ENCODE measurements around the gene FAM170B. TPM values are rescaled to one million over a fixed set of nuclear protein-coding genes. Genes with fewer than 3 reads are reported as not detected.

The FAM170B gene
- total and polyA plus RNA-seq, 12 donors = not detected

DNA sequence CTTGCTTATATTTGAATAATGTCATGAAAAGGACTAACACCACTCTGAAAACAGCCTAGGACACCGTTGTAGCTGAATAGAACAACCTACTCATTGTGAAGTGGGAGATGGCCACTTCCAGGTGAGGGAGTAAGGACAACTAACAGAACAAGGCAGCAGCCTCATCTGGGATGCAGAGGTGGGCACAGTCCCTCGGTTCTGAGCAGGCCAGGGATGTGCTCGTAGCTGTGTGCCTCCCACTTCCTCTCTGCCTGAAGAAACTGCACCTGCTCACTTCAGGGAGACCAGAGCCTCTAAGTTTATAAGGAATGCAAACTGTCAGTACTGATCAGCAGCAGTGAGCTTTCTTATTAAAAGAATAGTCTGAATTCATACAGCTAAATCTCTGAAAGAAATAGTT, 21.0 kb downstream of the FAM170B start:
- Histone ChIP-seq H3K4me3 (peak overlapping the region in 3 of 10 donors; percentile 55 to 75 (median 73)), H3K9me3 (no peaks in the 10 kb centered on the region), H3K36me3 (peaks cover 0 to 2% (median 0%) of the 10 kb centered on the region in 9 donors), H3K27ac (peak overlapping the region in 5 of 10 donors; percentile 31 to 87 (median 84)), H3K27me3 (peaks cover 0 to 12% (median 0%) of the 10 kb centered on the region in 7 donors), H3K4me1 (peaks cover 5 to 75% (median 65%) of the 10 kb centered on the region in 9 donors)
- TF ChIP-seq, protein P1, sequence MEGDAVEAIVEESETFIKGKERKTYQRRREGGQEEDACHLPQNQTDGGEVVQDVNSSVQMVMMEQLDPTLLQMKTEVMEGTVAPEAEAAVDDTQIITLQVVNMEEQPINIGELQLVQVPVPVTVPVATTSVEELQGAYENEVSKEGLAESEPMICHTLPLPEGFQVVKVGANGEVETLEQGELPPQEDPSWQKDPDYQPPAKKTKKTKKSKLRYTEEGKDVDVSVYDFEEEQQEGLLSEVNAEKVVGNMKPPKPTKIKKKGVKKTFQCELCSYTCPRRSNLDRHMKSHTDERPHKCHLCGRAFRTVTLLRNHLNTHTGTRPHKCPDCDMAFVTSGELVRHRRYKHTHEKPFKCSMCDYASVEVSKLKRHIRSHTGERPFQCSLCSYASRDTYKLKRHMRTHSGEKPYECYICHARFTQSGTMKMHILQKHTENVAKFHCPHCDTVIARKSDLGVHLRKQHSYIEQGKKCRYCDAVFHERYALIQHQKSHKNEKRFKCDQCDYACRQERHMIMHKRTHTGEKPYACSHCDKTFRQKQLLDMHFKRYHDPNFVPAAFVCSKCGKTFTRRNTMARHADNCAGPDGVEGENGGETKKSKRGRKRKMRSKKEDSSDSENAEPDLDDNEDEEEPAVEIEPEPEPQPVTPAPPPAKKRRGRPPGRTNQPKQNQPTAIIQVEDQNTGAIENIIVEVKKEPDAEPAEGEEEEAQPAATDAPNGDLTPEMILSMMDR (IDR thresholded peaks at IDR 0.05) = no peak
- DNase-seq (no peak), ATAC-seq (no peak)
- intact Hi-C loops (cut with DNase I) = loop anchor here in 5 of 10 donors (5.0 to 10.0 kb wide), 5 partner anchors 56 to 108 kb away; no protein-coding TSS in a partner anchor
- WGBS, 2 donors = 36 to 45% methylated on average over 3 of the region's 3 CpGs

DNA sequence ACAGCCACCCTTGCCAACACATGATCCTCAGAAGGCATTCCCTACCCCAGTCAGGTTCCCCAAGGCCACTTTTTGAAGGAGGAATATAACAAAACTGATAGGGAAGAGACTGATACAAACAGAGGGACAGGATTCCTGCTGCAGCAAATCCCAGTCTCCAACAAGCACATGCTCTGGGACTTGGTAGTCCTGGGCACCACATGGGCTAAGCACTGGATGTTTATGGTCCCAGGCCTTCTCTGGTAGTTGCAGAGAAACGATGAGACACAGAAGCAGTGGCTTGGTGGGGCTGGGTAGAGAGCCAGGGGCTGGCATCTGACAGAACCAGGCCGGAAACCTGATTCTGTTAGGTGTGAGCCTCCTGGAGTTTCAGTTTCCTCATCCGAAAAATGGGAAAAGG, 21.7 kb downstream of the FAM170B start:
- intact Hi-C loops (cut with DNase I) = loop anchor here in 5 of 10 donors (5.0 to 10.0 kb wide), 5 partner anchors 55 to 107 kb away; no protein-coding TSS in a partner anchor
- peak overlapping the region in 5 of 10 donors; percentile 14 to 72 (median 46) for H3K27ac ChIP-seq
- peak overlapping the region in 1 of 10 donors; percentile 73 for H3K4me3 ChIP-seq
- peaks cover 5 to 82% (median 70%) of the 10 kb centered on the region in 9 donors for H3K4me1 ChIP-seq
- DNase-seq = no peak
- TF ChIP-seq, protein P1 (IDR thresholded peaks at IDR 0.05) = no peak
- no peak for ATAC-seq
- H3K9me3 ChIP-seq = no peaks in the 10 kb centered on the region
- 77% methylated on average over 3 of the region's 3 CpGs for WGBS, 2 donors
- H3K36me3 ChIP-seq = peaks cover 0 to 10% (median 0%) of the 10 kb centered on the region in 9 donors
- peaks cover 0 to 12% (median 0%) of the 10 kb centered on the region in 7 donors for H3K27me3 ChIP-seq

DNA sequence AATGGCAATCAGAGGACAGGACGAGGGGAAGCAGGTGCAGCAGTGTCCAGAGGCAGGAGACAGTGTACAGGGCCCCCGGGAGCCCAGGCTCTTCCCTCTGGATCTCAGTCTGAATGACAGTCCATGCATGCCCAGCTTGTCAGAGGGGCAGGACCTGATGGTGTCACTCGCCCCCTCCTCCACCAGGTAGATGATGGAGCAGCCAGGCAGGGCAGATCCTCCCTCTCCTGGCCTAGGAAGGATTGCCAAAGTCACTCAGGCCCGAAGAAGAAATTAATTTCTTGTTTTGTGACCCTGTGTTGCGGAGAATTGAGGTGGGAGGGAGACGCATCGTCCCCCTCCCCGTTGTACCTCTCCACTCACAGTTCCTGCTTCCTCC, 22.5 kb downstream of the FAM170B start:
- Histone ChIP-seq H3K27ac (peak overlapping the region in 5 of 10 donors; percentile 27 to 72 (median 58)), H3K27me3 (peaks cover 0 to 12% (median 0%) of the 10 kb centered on the region in 7 donors), H3K4me1 (peaks cover 11 to 90% (median 78%) of the 10 kb centered on the region in 9 donors), H3K9me3 (no peaks in the 10 kb centered on the region), H3K36me3 (peaks cover 0 to 11% (median 0%) of the 10 kb centered on the region in 9 donors), H3K4me3 (no peak overlapping the region)
- intact Hi-C loops (cut with DNase I) = loop anchor here in 5 of 10 donors (5.0 to 10.0 kb wide), 5 partner anchors 54 to 107 kb away; no protein-coding TSS in a partner anchor
- TF ChIP-seq, protein P1 (IDR thresholded peaks at IDR 0.05) = no peak
- DNase-seq = no peak
- no peak for ATAC-seq
- WGBS, 2 donors = 62 to 70% methylated on average over 8 of the region's 8 CpGs

DNA sequence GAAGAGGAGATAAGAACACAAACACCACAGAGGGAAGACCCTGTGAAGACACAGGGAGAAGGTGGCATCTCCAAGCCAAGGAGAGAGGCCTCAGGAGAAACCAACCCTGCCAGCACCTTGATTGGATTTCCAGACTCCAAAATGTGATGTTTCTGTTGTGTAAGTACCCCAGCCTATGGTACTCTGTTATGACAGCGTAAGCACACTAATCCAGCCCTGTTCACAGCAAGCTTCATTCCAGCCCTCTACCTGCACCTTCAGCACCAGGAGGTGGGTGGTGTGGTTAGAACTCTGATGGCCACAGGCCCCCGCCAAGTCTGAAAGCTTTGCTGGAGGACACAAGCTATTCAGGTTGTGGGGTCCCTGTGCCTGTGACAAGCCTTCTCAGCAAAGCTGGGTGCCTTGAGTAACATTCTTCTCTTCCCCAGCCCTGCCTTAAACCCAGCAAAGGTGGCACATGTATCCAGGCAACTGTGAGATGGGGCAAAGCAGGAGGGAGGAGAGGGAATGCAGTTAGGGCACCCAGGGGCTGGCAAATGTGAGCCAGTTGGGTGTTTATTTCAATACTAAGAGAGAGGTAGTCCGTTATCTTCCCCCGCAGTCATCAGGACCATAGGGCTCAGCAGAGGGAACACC, 23.0 kb downstream of the FAM170B start:
- H3K27me3 ChIP-seq = peaks cover 0 to 10% (median 0%) of the 10 kb centered on the region in 7 donors
- intact Hi-C loops (cut with DNase I) = loop anchor here in 5 of 10 donors (5.0 to 10.0 kb wide), 5 partner anchors 54 to 106 kb away; no protein-coding TSS in a partner anchor
- WGBS, 2 donors = 86 to 89% methylated on average over 4 of the region's 4 CpGs
- DNase-seq (no peak), ATAC-seq (no peak)
- TF ChIP-seq, protein P1 (IDR thresholded peaks at IDR 0.05) = no peak
- H3K36me3 ChIP-seq = peaks cover 0 to 11% (median 0%) of the 10 kb centered on the region in 9 donors
- H3K4me1 ChIP-seq = peaks cover 11 to 94% (median 83%) of the 10 kb centered on the region in 9 donors
- peak overlapping the region in 8 of 10 donors; percentile 27 to 72 (median 59) for H3K27ac ChIP-seq
- H3K9me3 ChIP-seq = no peaks in the 10 kb centered on the region
- H3K4me3 ChIP-seq = peak overlapping the region in 1 of 10 donors; percentile 13

Measured in heart right ventricle (tissue), 16 donors.